WTC11 (cell line): Measurements from ENCODE around the gene ZBTB8A. TPM values are rescaled to one million over a fixed set of nuclear protein-coding genes. Genes with fewer than 3 reads are reported as not detected.
A peak's percentile ranks its signal among the peaks of the same experiment; 100 is the strongest.

Source experiments
- ATAC-seq: fragments of 200-7000 bp; cut with Tn5 transposase; 2 replicates; pipeline ENCODE4 v1.10.0; 2021; ENCODE audit warnings: mild to moderate bottlenecking, moderate library complexity
- CTCF ChIA-PET: fragments of 300-600 bp; sonication (Branson Sonifier 250); formaldehyde crosslinking; loops from one replicate; lab custom pipeline; 2021; ENCODE audit warnings: antibody characterized with exemption; lab: Charles Lee
- POLR2A ChIA-PET: fragments of 350-600 bp; sonication (Branson Sonifier 250); formaldehyde crosslinking; loops from one replicate; lab custom pipeline; 2021; ENCODE audit warnings: antibody characterized with exemption; lab: Charles Lee
- DNase-seq: peaks from one replicate; pipeline ENCODE4 v3.0.0; 2021; ENCODE audit warnings: low spot score
- H3K27ac Mint-ChIP-seq: 2 replicates; pipeline ENCODE4 v1.8.0; 2021; ENCODE audit warnings: mixed read lengths
- H3K27me3 Mint-ChIP-seq: 2 replicates; pipeline ENCODE4 v1.8.0; 2021; ENCODE audit warnings: low read depth, mild to moderate bottlenecking, moderate library complexity, mixed read lengths
- H3K36me3 Mint-ChIP-seq: 2 replicates; pipeline ENCODE4 v1.8.0; 2021; ENCODE audit warnings: mixed read lengths
- H3K4me1 Mint-ChIP-seq: 2 replicates; pipeline ENCODE4 v1.8.0; 2022; ENCODE audit warnings: mixed read lengths
- H3K4me3 Mint-ChIP-seq: 2 replicates; pipeline ENCODE4 v1.8.0; 2021; ENCODE audit warnings: mild to moderate bottlenecking, moderate library complexity, mixed read lengths
- H3K9me3 Mint-ChIP-seq: 2 replicates; pipeline ENCODE4 v1.8.0; 2021; ENCODE audit warnings: mixed read lengths
- CREM ChIP-seq: sonication (generic); formaldehyde crosslinking; IDR thresholded peaks from 2 replicates; pipeline ENCODE4 v1.8.1; 2022; ENCODE audit warnings: mild to moderate bottlenecking, missing genetic modification reagents, moderate library complexity
- ESRRA ChIP-seq: sonication (generic); formaldehyde crosslinking; IDR thresholded peaks from 2 replicates; pipeline ENCODE4 v1.8.1; 2022; ENCODE audit warnings: mild to moderate bottlenecking, missing genetic modification reagents, borderline replicate concordance
- FOXJ3 ChIP-seq: sonication (generic); formaldehyde crosslinking; IDR thresholded peaks from 2 replicates; pipeline ENCODE4 v1.9.0; 2021; ENCODE audit warnings: missing genetic modification reagents, mild to moderate bottlenecking, borderline replicate concordance
- KAT7 ChIP-seq: sonication (generic); formaldehyde crosslinking; IDR thresholded peaks from 2 replicates; pipeline ENCODE4 v1.8.1; 2023; ENCODE audit warnings: missing genetic modification reagents, mild to moderate bottlenecking, borderline replicate concordance
- MYBL2 ChIP-seq: sonication (generic); formaldehyde crosslinking; IDR thresholded peaks from 2 replicates; pipeline ENCODE4 v1.8.1; 2023; ENCODE audit warnings: mild to moderate bottlenecking, moderate library complexity, missing genetic modification reagents
- NFYB ChIP-seq: sonication (generic); formaldehyde crosslinking; conservative IDR thresholded peaks from 2 replicates; pipeline ENCODE4 v1.8.0; 2022; ENCODE audit warnings: low read depth, missing genetic modification reagents
- OVOL2 ChIP-seq: fragments of 250-450 bp; sonication (Bioruptor Pico); IDR thresholded peaks from 2 replicates; pipeline ENCODE4 v1.9.0; 2021; ENCODE audit warnings: mild to moderate bottlenecking, borderline replicate concordance
- PRRX2 ChIP-seq: fragments of 250-450 bp; sonication (Bioruptor Pico); IDR thresholded peaks from 2 replicates; pipeline ENCODE4 v1.8.0; 2021; ENCODE audit warnings: mild to moderate bottlenecking
- TEAD4 ChIP-seq: sonication (generic); formaldehyde crosslinking; IDR thresholded peaks from 2 replicates; pipeline ENCODE4 v1.8.0; 2022; ENCODE audit warnings: mild to moderate bottlenecking, missing genetic modification reagents
- ZNF232 ChIP-seq: sonication (generic); formaldehyde crosslinking; IDR thresholded peaks from 2 replicates; pipeline ENCODE4 v1.8.0; 2022; ENCODE audit warnings: mild to moderate bottlenecking, missing genetic modification reagents
- ZNF263 ChIP-seq: sonication (generic); formaldehyde crosslinking; IDR thresholded peaks from 2 replicates; pipeline ENCODE4 v1.8.1; 2022; ENCODE audit warnings: low read depth, mild to moderate bottlenecking, moderate library complexity, missing genetic modification reagents
- ZNF317 ChIP-seq: sonication (generic); formaldehyde crosslinking; IDR thresholded peaks from 2 replicates; pipeline ENCODE4 v1.8.1; 2023; ENCODE audit warnings: low read depth, mild to moderate bottlenecking, moderate library complexity, missing genetic modification reagents, borderline replicate concordance
- ZNF671 ChIP-seq: fragments of 250-450 bp; sonication (Bioruptor Pico); IDR thresholded peaks from 2 replicates; pipeline ENCODE4 v1.8.0; 2021; ENCODE audit warnings: mild to moderate bottlenecking
- total RNA-seq: library from RNA; stranded (reverse); gene quantifications from 3 replicates; pipeline ENCODE4 v1.2.3, GENCODE V29; 2021
- TF ChIP-seq, protein P1 (sequence below): sonication (generic); formaldehyde crosslinking; conservative IDR thresholded peaks from 2 replicates; pipeline ENCODE4 v1.8.1; 2022; ENCODE audit warnings: mild to moderate bottlenecking, missing genetic modification reagents
- TF ChIP-seq, protein P2 (sequence below): sonication (generic); formaldehyde crosslinking; IDR thresholded peaks from 2 replicates; pipeline ENCODE4 v1.8.1; 2023; ENCODE audit warnings: mild to moderate bottlenecking, missing genetic modification reagents, borderline replicate concordance
- TF ChIP-seq, protein P3 (sequence below): sonication (generic); formaldehyde crosslinking; IDR thresholded peaks from 2 replicates; pipeline ENCODE4 v1.8.1; 2023; ENCODE audit warnings: mild to moderate bottlenecking, missing genetic modification reagents, moderate library complexity
- TF ChIP-seq, protein P4 (sequence below): sonication (generic); formaldehyde crosslinking; IDR thresholded peaks from 2 replicates; pipeline ENCODE4 v1.8.0; 2023; ENCODE audit warnings: missing genetic modification reagents
- TF ChIP-seq, protein P5 (sequence below): sonication (generic); formaldehyde crosslinking; IDR thresholded peaks from 2 replicates; pipeline ENCODE4 v1.8.1; 2022; ENCODE audit warnings: low read depth, mild to moderate bottlenecking, moderate library complexity, missing genetic modification reagents, borderline replicate concordance
- TF ChIP-seq, protein P6 (sequence below): sonication (generic); formaldehyde crosslinking; IDR thresholded peaks from 2 replicates; pipeline ENCODE4 v1.8.1; 2022; ENCODE audit warnings: mild to moderate bottlenecking, moderate library complexity, missing genetic modification reagents
- TF ChIP-seq, protein P7 (sequence below): fragments of 200-600 bp; IDR thresholded peaks from 2 replicates; pipeline ENCODE4 v1.8.0; 2022; ENCODE audit warnings: antibody characterized with exemption

The ZBTB8A gene
- total RNA-seq, 1 experiment from 2014 or later, result 7.7 TPM

DNA sequence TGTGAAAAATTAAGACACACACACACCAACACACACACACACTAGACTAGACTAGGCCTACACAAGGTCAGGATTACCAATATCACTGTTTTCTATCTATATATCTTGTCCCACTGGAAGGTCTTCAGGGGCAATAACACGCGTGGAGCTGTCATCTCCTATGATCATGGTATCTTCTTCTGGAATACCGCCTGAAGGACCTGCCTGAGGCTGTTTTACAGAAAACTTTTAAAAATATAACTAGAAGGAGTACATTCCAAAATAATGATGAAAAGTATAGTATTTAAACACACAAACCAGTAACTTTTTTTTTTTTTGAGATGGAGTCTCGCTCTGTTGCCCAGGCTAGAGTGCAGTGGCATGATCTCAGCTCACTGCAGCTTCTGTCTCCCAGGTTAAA, 20.3 kb upstream of the ZBTB8A start:
- TF ChIP-seq ZNF263 (CRISPR knock-in tag), result no peak
- no peak for TF ChIP-seq ZNF232
- TF ChIP-seq, protein P1, sequence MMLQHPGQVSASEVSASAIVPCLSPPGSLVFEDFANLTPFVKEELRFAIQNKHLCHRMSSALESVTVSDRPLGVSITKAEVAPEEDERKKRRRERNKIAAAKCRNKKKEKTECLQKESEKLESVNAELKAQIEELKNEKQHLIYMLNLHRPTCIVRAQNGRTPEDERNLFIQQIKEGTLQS (CRISPR knock-in tag), result no peak
- TF ChIP-seq, protein P2, sequence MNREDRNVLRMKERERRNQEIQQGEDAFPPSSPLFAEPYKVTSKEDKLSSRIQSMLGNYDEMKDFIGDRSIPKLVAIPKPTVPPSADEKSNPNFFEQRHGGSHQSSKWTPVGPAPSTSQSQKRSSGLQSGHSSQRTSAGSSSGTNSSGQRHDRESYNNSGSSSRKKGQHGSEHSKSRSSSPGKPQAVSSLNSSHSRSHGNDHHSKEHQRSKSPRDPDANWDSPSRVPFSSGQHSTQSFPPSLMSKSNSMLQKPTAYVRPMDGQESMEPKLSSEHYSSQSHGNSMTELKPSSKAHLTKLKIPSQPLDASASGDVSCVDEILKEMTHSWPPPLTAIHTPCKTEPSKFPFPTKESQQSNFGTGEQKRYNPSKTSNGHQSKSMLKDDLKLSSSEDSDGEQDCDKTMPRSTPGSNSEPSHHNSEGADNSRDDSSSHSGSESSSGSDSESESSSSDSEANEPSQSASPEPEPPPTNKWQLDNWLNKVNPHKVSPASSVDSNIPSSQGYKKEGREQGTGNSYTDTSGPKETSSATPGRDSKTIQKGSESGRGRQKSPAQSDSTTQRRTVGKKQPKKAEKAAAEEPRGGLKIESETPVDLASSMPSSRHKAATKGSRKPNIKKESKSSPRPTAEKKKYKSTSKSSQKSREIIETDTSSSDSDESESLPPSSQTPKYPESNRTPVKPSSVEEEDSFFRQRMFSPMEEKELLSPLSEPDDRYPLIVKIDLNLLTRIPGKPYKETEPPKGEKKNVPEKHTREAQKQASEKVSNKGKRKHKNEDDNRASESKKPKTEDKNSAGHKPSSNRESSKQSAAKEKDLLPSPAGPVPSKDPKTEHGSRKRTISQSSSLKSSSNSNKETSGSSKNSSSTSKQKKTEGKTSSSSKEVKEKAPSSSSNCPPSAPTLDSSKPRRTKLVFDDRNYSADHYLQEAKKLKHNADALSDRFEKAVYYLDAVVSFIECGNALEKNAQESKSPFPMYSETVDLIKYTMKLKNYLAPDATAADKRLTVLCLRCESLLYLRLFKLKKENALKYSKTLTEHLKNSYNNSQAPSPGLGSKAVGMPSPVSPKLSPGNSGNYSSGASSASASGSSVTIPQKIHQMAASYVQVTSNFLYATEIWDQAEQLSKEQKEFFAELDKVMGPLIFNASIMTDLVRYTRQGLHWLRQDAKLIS, result no peak
- no peak for TF ChIP-seq ZNF317 (CRISPR knock-in tag)
- TF ChIP-seq NFYB (CRISPR knock-in tag), result no peak
- TF ChIP-seq FOXJ3, result no peak
- TF ChIP-seq, protein P3, sequence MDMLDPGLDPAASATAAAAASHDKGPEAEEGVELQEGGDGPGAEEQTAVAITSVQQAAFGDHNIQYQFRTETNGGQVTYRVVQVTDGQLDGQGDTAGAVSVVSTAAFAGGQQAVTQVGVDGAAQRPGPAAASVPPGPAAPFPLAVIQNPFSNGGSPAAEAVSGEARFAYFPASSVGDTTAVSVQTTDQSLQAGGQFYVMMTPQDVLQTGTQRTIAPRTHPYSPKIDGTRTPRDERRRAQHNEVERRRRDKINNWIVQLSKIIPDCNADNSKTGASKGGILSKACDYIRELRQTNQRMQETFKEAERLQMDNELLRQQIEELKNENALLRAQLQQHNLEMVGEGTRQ, result no peak
- TF ChIP-seq OVOL2 (CRISPR knock-in tag), result no peak
- TF ChIP-seq, protein P4, sequence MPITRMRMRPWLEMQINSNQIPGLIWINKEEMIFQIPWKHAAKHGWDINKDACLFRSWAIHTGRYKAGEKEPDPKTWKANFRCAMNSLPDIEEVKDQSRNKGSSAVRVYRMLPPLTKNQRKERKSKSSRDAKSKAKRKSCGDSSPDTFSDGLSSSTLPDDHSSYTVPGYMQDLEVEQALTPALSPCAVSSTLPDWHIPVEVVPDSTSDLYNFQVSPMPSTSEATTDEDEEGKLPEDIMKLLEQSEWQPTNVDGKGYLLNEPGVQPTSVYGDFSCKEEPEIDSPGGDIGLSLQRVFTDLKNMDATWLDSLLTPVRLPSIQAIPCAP (CRISPR knock-in tag), result no peak
- TF ChIP-seq TEAD4 (CRISPR knock-in tag), result no peak
- TF ChIP-seq MYBL2 (CRISPR knock-in tag), result no peak
- ChIA-PET CTCF (interaction anchor here (0.6 to 3.3 kb wide), 5 partner anchors 71 to 190 kb away, joined by 4 to 21 read pairs (median 16); partner anchors contain the start of genes BSDC1, RBBP4 and ZBTB8OS), POLR2A (interaction anchor here (0.6 kb wide), 2 partner anchors 14 to 171 kb away, joined by 6 to 7 read pairs; no protein-coding TSS in a partner anchor)
- Mint-ChIP-seq H3K27ac (no peak overlapping the region), H3K4me1 (peaks cover 2% of the 10 kb centered on the region; the same call in 1 of the 2 replicates), H3K27me3 (peaks cover 3% of the 10 kb centered on the region), H3K4me3 (no peak overlapping the region), H3K9me3 (no peaks in the 10 kb centered on the region), H3K36me3 (no peaks in the 10 kb centered on the region)
- DNase-seq, result no peak
- no peak for ATAC-seq

DNA sequence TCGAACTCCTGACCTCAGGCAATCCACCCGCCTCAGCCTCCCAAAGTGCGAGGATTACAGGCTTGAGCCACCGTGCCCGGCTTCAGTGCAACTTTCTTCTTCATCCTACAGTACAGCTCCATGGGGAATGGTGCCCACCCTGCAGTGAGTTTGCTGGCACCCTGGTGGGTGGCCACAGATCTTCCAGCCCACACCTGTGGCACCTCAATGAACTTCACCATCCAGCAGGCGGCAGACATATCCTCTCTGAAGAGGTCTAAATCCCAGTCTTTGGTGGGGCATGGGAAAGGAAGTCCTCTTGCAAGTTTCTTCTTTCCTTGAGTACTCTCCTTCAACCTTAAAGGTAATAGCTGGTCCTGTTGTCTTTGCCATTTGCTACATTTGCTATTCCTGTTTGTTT, 18.1 kb upstream of the ZBTB8A start:
- Mint-ChIP-seq H3K27me3 (no peaks in the 10 kb centered on the region; the same call in none of the 2 replicates), H3K36me3 (no peaks in the 10 kb centered on the region), H3K4me1 (peaks cover 2% of the 10 kb centered on the region; the same call in 1 of the 2 replicates), H3K27ac (0 out of 2 replicates have a peak overlapping the region, but pooled peaks have one; percentile 87), H3K9me3 (no peaks in the 10 kb centered on the region), H3K4me3 (peak overlapping the region; percentile 67)
- CTCF ChIA-PET, result interaction anchor here (0.6 to 3.3 kb wide), 87 partner anchors 9 to 1776 kb away, joined by 3 to 26 read pairs (median 4); partner anchors contain the start of genes BSDC1, RBBP4, TRIM62 and TXLNA
- POLR2A ChIA-PET, result interaction anchor here (0.6 to 2.3 kb wide), 7 partner anchors 9 to 145 kb away, joined by 3 to 13 read pairs (median 4); partner anchors contain the start of genes BSDC1, RBBP4 and ZBTB8OS
- peak; percentile 16; the same call in 1 of the 2 replicates for ATAC-seq
- no peak for DNase-seq
- TF ChIP-seq ZNF671 (CRISPR knock-in tag), result no peak
- no peak for TF ChIP-seq KAT7 (CRISPR knock-in tag)
- TF ChIP-seq, protein P5, sequence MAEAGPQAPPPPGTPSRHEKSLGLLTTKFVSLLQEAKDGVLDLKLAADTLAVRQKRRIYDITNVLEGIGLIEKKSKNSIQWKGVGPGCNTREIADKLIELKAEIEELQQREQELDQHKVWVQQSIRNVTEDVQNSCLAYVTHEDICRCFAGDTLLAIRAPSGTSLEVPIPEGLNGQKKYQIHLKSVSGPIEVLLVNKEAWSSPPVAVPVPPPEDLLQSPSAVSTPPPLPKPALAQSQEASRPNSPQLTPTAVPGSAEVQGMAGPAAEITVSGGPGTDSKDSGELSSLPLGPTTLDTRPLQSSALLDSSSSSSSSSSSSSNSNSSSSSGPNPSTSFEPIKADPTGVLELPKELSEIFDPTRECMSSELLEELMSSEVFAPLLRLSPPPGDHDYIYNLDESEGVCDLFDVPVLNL (CRISPR knock-in tag), result no peak
- no peak for TF ChIP-seq PRRX2 (CRISPR knock-in tag)
- TF ChIP-seq, protein P6, sequence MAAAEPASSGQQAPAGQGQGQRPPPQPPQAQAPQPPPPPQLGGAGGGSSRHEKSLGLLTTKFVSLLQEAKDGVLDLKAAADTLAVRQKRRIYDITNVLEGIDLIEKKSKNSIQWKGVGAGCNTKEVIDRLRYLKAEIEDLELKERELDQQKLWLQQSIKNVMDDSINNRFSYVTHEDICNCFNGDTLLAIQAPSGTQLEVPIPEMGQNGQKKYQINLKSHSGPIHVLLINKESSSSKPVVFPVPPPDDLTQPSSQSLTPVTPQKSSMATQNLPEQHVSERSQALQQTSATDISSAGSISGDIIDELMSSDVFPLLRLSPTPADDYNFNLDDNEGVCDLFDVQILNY (CRISPR knock-in tag), result no peak
- TF ChIP-seq, protein P1 (CRISPR knock-in tag), result no peak
- no peak for TF ChIP-seq OVOL2 (CRISPR knock-in tag)
- no peak for TF ChIP-seq ESRRA (CRISPR knock-in tag)
- TF ChIP-seq, protein P2, result no peak
- TF ChIP-seq CREM (CRISPR knock-in tag), result no peak
- TF ChIP-seq, protein P7, sequence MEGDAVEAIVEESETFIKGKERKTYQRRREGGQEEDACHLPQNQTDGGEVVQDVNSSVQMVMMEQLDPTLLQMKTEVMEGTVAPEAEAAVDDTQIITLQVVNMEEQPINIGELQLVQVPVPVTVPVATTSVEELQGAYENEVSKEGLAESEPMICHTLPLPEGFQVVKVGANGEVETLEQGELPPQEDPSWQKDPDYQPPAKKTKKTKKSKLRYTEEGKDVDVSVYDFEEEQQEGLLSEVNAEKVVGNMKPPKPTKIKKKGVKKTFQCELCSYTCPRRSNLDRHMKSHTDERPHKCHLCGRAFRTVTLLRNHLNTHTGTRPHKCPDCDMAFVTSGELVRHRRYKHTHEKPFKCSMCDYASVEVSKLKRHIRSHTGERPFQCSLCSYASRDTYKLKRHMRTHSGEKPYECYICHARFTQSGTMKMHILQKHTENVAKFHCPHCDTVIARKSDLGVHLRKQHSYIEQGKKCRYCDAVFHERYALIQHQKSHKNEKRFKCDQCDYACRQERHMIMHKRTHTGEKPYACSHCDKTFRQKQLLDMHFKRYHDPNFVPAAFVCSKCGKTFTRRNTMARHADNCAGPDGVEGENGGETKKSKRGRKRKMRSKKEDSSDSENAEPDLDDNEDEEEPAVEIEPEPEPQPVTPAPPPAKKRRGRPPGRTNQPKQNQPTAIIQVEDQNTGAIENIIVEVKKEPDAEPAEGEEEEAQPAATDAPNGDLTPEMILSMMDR, result no peak
